Activated T-cell treated with anti-CD3 and anti-CD28 coated beads for 4 hours (primary cell): ENCODE data around the gene CARMIL3.

Experiments
- DNase-seq: peaks from one replicate; pipeline ENCODE4 v3.0.0-alpha.2; 2020

Gene CARMIL3

GRCh38 chr14:24064091-24064795 is 12.4 kb downstream of the CARMIL3 start:
- no peak for DNase-seq

- no peak for DNase-seq
These were observed 13.0 kb downstream of the CARMIL3 start for GRCh38 chr14:24064856-24065255.

- no peak for DNase-seq
These were observed 13.6 kb downstream of the CARMIL3 start for GRCh38 chr14:24065408-24065807.

- no peak for DNase-seq
These were observed 14.8 kb downstream of the CARMIL3 start for GRCh38 chr14:24066496-24067132.

- DNase-seq: no peak
These were observed 15.6 kb downstream of the CARMIL3 start for GRCh38 chr14:24067133-24068082.

GRCh38 chr14:24068711-24069410 is 17.1 kb downstream of the CARMIL3 start:
- DNase-seq: no peak

- no peak for DNase-seq
These were observed 17.6 kb downstream of the CARMIL3 start for GRCh38 chr14:24069411-24069735.

- DNase-seq: no peak
These were observed 18.7 kb downstream of the CARMIL3 start for GRCh38 chr14:24070285-24071143.

GRCh38 chr14:24071144-24071697 is 19.4 kb downstream of the CARMIL3 start, which contains the start of gene CPNE6:
Gene CPNE6, plus strand, starts transcription at chr14:24071562. Its CDS starts 1,375 bp downstream, at chr14:24072937.
- DNase-seq: no peak

GRCh38 chr14:24071836-24072430 is 20.1 kb downstream of the CARMIL3 start:
- DNase-seq: no peak

- DNase-seq: no peak
These were observed 20.6 kb downstream of the CARMIL3 start for GRCh38 chr14:24072436-24072835.

GRCh38 chr14:24072881-24073877 is 21.4 kb downstream of the CARMIL3 start:
- no peak for DNase-seq

- DNase-seq: no peak
These were observed 23.0 kb downstream of the CARMIL3 start for GRCh38 chr14:24074625-24075484.

- DNase-seq: no peak
These were observed 23.9 kb downstream of the CARMIL3 start for GRCh38 chr14:24075485-24076301.

GRCh38 chr14:24076302-24076601 is 24.4 kb downstream of the CARMIL3 start:
- no peak for DNase-seq

- no peak for DNase-seq
These were observed 25.3 kb downstream of the CARMIL3 start for GRCh38 chr14:24077086-24077485.

GRCh38 chr14:24078146-24078545 is 26.3 kb downstream of the CARMIL3 start:
- DNase-seq: no peak

GRCh38 chr14:24079491-24080141 is 27.8 kb downstream of the CARMIL3 start:
- DNase-seq: no peak
